ENCODE measurements around the gene TMEM120B. TPM values are rescaled to one million over a fixed set of nuclear protein-coding genes. Genes with fewer than 3 reads are reported as not detected.
"Not testable (repeated sequence)": the region's sequence is repeated elsewhere in the genome, so short reads cannot be mapped to it uniquely, and the experiment has no call there.

The TMEM120B gene
- total RNA-seq, 1 donor: 8.0 TPM

- no peak for TF ChIP-seq CTCF (IDR thresholded peaks at IDR 0.05; ENCODE audit: insufficient read depth, low read length)
- peak; percentile 91 for DNase-seq (ENCODE audit: low read depth)
- H3K4me3 ChIP-seq (ENCODE audit: low read depth, low read length): no peak overlapping the region
Measured at GRCh38 chr12:121784460-121784859, 71.9 kb downstream of the TMEM120B start.

GRCh38 chr12:121786440-121786825 is 73.9 kb downstream of the TMEM120B start:
- no peak overlapping the region for H3K4me3 ChIP-seq (ENCODE audit: low read depth, low read length)
- DNase-seq (ENCODE audit: low read depth): peak; percentile 87
- no peak for TF ChIP-seq CTCF (IDR thresholded peaks at IDR 0.05; ENCODE audit: insufficient read depth, low read length)

GRCh38 chr12:121787063-121788025 is 74.8 kb downstream of the TMEM120B start:
- TF ChIP-seq CTCF (IDR thresholded peaks at IDR 0.05; ENCODE audit: insufficient read depth, low read length): no peak

GRCh38 chr12:121788176-121788818 is 75.7 kb downstream of the TMEM120B start:
- TF ChIP-seq CTCF (IDR thresholded peaks at IDR 0.05; ENCODE audit: insufficient read depth, low read length): no peak
- no peak overlapping the region for H3K4me3 ChIP-seq (ENCODE audit: low read depth, low read length)
- DNase-seq (ENCODE audit: low read depth): no peak

More at GRCh38 chr12:121787063-121788025, 74.8 kb downstream of the TMEM120B start:
- DNase-seq (ENCODE audit: low read depth): no peak
- H3K4me3 ChIP-seq (ENCODE audit: low read depth, low read length): no peak overlapping the region

- no peak overlapping the region for H3K4me3 ChIP-seq (ENCODE audit: low read depth, low read length)
- no peak for TF ChIP-seq CTCF (IDR thresholded peaks at IDR 0.05; ENCODE audit: insufficient read depth, low read length)
- no peak for DNase-seq (ENCODE audit: low read depth)
Measured at GRCh38 chr12:121789233-121789781, 76.8 kb downstream of the TMEM120B start.

- no peak overlapping the region for H3K4me3 ChIP-seq (ENCODE audit: low read depth, low read length)
- DNase-seq (ENCODE audit: low read depth): no peak
- TF ChIP-seq CTCF (IDR thresholded peaks at IDR 0.05; ENCODE audit: insufficient read depth, low read length): no peak
Measured at GRCh38 chr12:121789800-121790728, 77.5 kb downstream of the TMEM120B start.

GRCh38 chr12:121790785-121791184 is 78.2 kb downstream of the TMEM120B start:
- not testable (repeated sequence) for H3K4me3 ChIP-seq (ENCODE audit: low read depth, low read length); DNase-seq (ENCODE audit: low read depth)
